ENCODE results near the gene NOL4L.

GRCh38 chr20:32585011-32585585 is at the start of gene NOL4L:
- no peak for TF ChIP-seq CTCF (IDR thresholded peaks at IDR 0.05)
- no peak for TF ChIP-seq POLR2A (IDR thresholded peaks at IDR 0.05)

Data from thyroid gland (tissue), 4 donors.